H9 (cell line): ENCODE measurements around the gene TRIP10. TPM values are rescaled to one million over a fixed set of nuclear protein-coding genes. Genes with fewer than 3 reads are reported as not detected.
A peak's percentile ranks its signal among the peaks of the same experiment; 100 is the strongest.

Experiments used
- DNase-seq: peaks from one replicate; pipeline ENCODE4 v3.0.0-alpha.2; 2017
- H2AFZ ChIP-seq: one replicate; pipeline ENCODE4 v1.6.1; 2013; ENCODE audit warnings: mild to moderate bottlenecking, low read length, control low read depth, moderate library complexity
- H2AK5ac ChIP-seq: 2 replicates; pipeline ENCODE4 v1.6.1; 2013; ENCODE audit warnings: low read length, control low read depth, mixed read lengths; ENCODE audit not compliant: insufficient read length
- H2BK120ac ChIP-seq: one replicate; pipeline ENCODE4 v1.6.1; 2013; ENCODE audit warnings: low read depth, mild to moderate bottlenecking, low read length, control low read depth, inconsistent platforms; ENCODE audit not compliant: poor library complexity, severe bottlenecking
- H2BK12ac ChIP-seq: 2 replicates; pipeline ENCODE4 v1.6.1; 2013; ENCODE audit warnings: low read length, control low read depth, mixed read lengths, low read depth; ENCODE audit not compliant: insufficient read length
- H2BK15ac ChIP-seq: 2 replicates; pipeline ENCODE4 v1.6.1; 2013; ENCODE audit warnings: low read depth, low read length, control low read depth
- H2BK20ac ChIP-seq: one replicate; pipeline ENCODE4 v1.6.1; 2013; ENCODE audit warnings: low read depth, mild to moderate bottlenecking, low read length, control low read depth, inconsistent platforms; ENCODE audit not compliant: poor library complexity, severe bottlenecking
- H2BK5ac ChIP-seq: 2 replicates; pipeline ENCODE4 v1.6.1; 2013; ENCODE audit warnings: low read length, control low read depth, mixed read lengths; ENCODE audit not compliant: insufficient read length
- H3K14ac ChIP-seq: 2 replicates; pipeline ENCODE4 v1.6.1; 2013; ENCODE audit warnings: low read length, control low read depth; ENCODE audit not compliant: insufficient read depth
- H3K18ac ChIP-seq: 2 replicates; pipeline ENCODE4 v1.6.1; 2013; ENCODE audit warnings: low read depth, mild to moderate bottlenecking, mixed read lengths, low read length, control low read depth; ENCODE audit not compliant: insufficient read length
- H3K23ac ChIP-seq: 2 replicates; pipeline ENCODE4 v1.6.1; 2013; ENCODE audit warnings: low read length, control low read depth, mixed read lengths, low read depth; ENCODE audit not compliant: insufficient read length
- H3K23me2 ChIP-seq: 2 replicates; pipeline ENCODE4 v1.6.1; 2013; ENCODE audit warnings: low read depth, mild to moderate bottlenecking, mixed read lengths, low read length, control low read depth; ENCODE audit not compliant: insufficient read length, poor library complexity, severe bottlenecking
- H3K27ac ChIP-seq: 2 replicates; pipeline ENCODE4 v1.5.1; 2013; ENCODE audit warnings: low read length, control low read depth, mixed read lengths, low read depth; ENCODE audit not compliant: insufficient read length
- H3K27me3 ChIP-seq: 2 replicates; pipeline ENCODE4 v1.6.1; 2013; ENCODE audit warnings: low read length, control low read depth, inconsistent platforms; ENCODE audit not compliant: insufficient read depth
- H3K4ac ChIP-seq: 2 replicates; pipeline ENCODE4 v1.6.1; 2013; ENCODE audit warnings: low read depth, mild to moderate bottlenecking, control low read depth, inconsistent platforms, low read length, moderate library complexity
- H3K4me1 ChIP-seq: 2 replicates; pipeline ENCODE4 v1.6.1; 2013; ENCODE audit warnings: low read length, control low read depth, inconsistent platforms; ENCODE audit not compliant: insufficient read depth
- H3K4me2 ChIP-seq: 2 replicates; pipeline ENCODE4 v1.6.1; 2013; ENCODE audit warnings: low read length, control low read depth, mixed read lengths; ENCODE audit not compliant: insufficient read length, insufficient read depth
- H3K56ac ChIP-seq: 2 replicates; pipeline ENCODE4 v1.6.1; 2013; ENCODE audit warnings: low read depth, mild to moderate bottlenecking, mixed read lengths, low read length, control low read depth; ENCODE audit not compliant: insufficient read length
- H3K79me1 ChIP-seq: 2 replicates; pipeline ENCODE4 v1.6.1; 2013; ENCODE audit warnings: low read depth, mild to moderate bottlenecking, moderate library complexity, low read length, control low read depth, inconsistent platforms; ENCODE audit not compliant: insufficient read depth, poor library complexity, severe bottlenecking
- H3K79me2 ChIP-seq: 2 replicates; pipeline ENCODE4 v1.6.1; 2013; ENCODE audit warnings: low read length, control low read depth, inconsistent platforms; ENCODE audit not compliant: insufficient read depth
- H3K9ac ChIP-seq: 2 replicates; pipeline ENCODE4 v1.6.1; 2013; ENCODE audit warnings: low read length, control low read depth, mixed read lengths; ENCODE audit not compliant: insufficient read length; ENCODE audit errors: extremely low read depth
- H3K9me3 ChIP-seq: one replicate; pipeline ENCODE4 v1.6.1; 2013; ENCODE audit warnings: low read depth, low read length, inconsistent platforms; ENCODE audit not compliant: control insufficient read depth
- H3T11ph ChIP-seq: one replicate; pipeline ENCODE4 v1.6.1; 2013; ENCODE audit warnings: mild to moderate bottlenecking, low read length, control low read depth, inconsistent platforms
- H4K20me1 ChIP-seq: one replicate; pipeline ENCODE4 v1.6.1; 2013; ENCODE audit not compliant: control insufficient read depth, insufficient read length, insufficient read depth
- H4K5ac ChIP-seq: 2 replicates; pipeline ENCODE4 v1.6.1; 2013; ENCODE audit warnings: low read depth, mild to moderate bottlenecking, mixed read lengths, low read length, control low read depth; ENCODE audit not compliant: insufficient read length
- H4K8ac ChIP-seq: replicated peaks from 2 replicates; pipeline ENCODE4 v1.6.1; 2013; ENCODE audit warnings: low read length, control low read depth, mixed read lengths, low read depth; ENCODE audit not compliant: insufficient read length
- H4K91ac ChIP-seq: 2 replicates; pipeline ENCODE4 v1.6.1; 2013; ENCODE audit warnings: low read depth, mild to moderate bottlenecking, moderate library complexity, mixed read lengths, low read length, control low read depth; ENCODE audit not compliant: insufficient read length
- H3K27ac Mint-ChIP-seq, 3 experiments: 2 replicates in 2 of 3; 3 replicates in 1 of 3; pipeline ENCODE4 v1.8.0; 2020 to 2021; ENCODE audit warnings: mixed read lengths in 3 of 3, mild to moderate bottlenecking in 1 of 3, moderate library complexity in 1 of 3
- H3K27me3 Mint-ChIP-seq: 2 replicates; pipeline ENCODE4 v1.8.0; 2021; ENCODE audit warnings: low read depth, mild to moderate bottlenecking, moderate library complexity, mixed read lengths
- H3K36me3 Mint-ChIP-seq, 3 experiments: 2 replicates in 2 of 3; 3 replicates in 1 of 3; pipeline ENCODE4 v1.8.0; 2020 to 2021; ENCODE audit warnings: low read depth in 3 of 3, mixed read lengths in 3 of 3; ENCODE audit not compliant: insufficient read depth in 1 of 3
- H3K4me1 Mint-ChIP-seq, 2 experiments: 2 replicates each; pipeline ENCODE4 v1.8.0; 2020; ENCODE audit warnings: mixed read lengths in 2 of 2
- H3K4me3 Mint-ChIP-seq, 2 experiments: 2 replicates in 1 of 2; 3 replicates in 1 of 2; pipeline ENCODE4 v1.8.0; 2020 to 2021; ENCODE audit warnings: mild to moderate bottlenecking in 2 of 2, mixed read lengths in 2 of 2, moderate library complexity in 1 of 2
- H3K9me3 Mint-ChIP-seq, 2 experiments: 2 replicates in 1 of 2; 3 replicates in 1 of 2; pipeline ENCODE4 v1.8.0; 2020; ENCODE audit warnings: mild to moderate bottlenecking in 2 of 2, mixed read lengths in 2 of 2, moderate library complexity in 1 of 2
- CTCF ChIP-seq: fragments of 200-600 bp; sonication (generic); conservative IDR thresholded peaks from 3 replicates; pipeline ENCODE4 v1.8.0; 2021; ENCODE audit warnings: antibody characterized with exemption, mild to moderate bottlenecking
- WGBS: extraction: QIAGEN DNeasy Blood & Tissue Kit; methylation state at CpG from one replicate; pipeline ENCODE4 v1.1.7; 2013; ENCODE audit warnings: missing lambda C conversion rate, low lambda C conversion rate, mixed read lengths; ENCODE audit not compliant: insufficient read length; ENCODE audit errors: extremely low coverage; 5-methylcytosine and 5-hydroxymethylcytosine counted together
- total RNA-seq: library from RNA; stranded (reverse); gene quantifications from 2 replicates; pipeline ENCODE4 v1.2.1, GENCODE V29; 2021

Gene TRIP10
- total RNA-seq, 1 experiment from 2014 or later, result 56.4 TPM

- H2AK5ac ChIP-seq, result no peak overlapping the region
- peaks cover 53% of the 10 kb centered on the region for H3K27me3 Mint-ChIP-seq
- H4K5ac ChIP-seq, result no peak overlapping the region
- H3T11ph ChIP-seq, result no peak overlapping the region
- TF ChIP-seq CTCF, result no peak
- peak overlapping the region; percentile 55 to 81 for H3K4me3 Mint-ChIP-seq
- no peak overlapping the region for H4K91ac ChIP-seq
- no peaks in the 10 kb centered on the region for H3K23me2 ChIP-seq
- H3K9me3 ChIP-seq, result no peaks in the 10 kb centered on the region
- no peak overlapping the region for H3K4ac ChIP-seq
- H2BK20ac ChIP-seq, result no peak overlapping the region
- H3K27ac ChIP-seq, result no peak overlapping the region
- H4K8ac ChIP-seq, result no peak overlapping the region
- peaks cover 3 to 8% of the 10 kb centered on the region in 2 experiments for H3K9me3 Mint-ChIP-seq
- no peak overlapping the region for H2BK120ac ChIP-seq
- no peaks in the 10 kb centered on the region for H4K20me1 ChIP-seq
- no peaks in the 10 kb centered on the region; a peak in 1 of 7 replicates for H3K36me3 Mint-ChIP-seq
- H3K18ac ChIP-seq, result no peak overlapping the region
- DNase-seq, result no peak
- peaks cover 14 to 29% of the 10 kb centered on the region in 2 experiments for H3K4me1 Mint-ChIP-seq
- no peak overlapping the region for H3K56ac ChIP-seq
- no peak overlapping the region for H3K23ac ChIP-seq
- H2BK15ac ChIP-seq, result no peak overlapping the region
- H3K79me2 ChIP-seq, result no peaks in the 10 kb centered on the region
- no peaks in the 10 kb centered on the region for H3K79me1 ChIP-seq
- no peak overlapping the region for H2BK12ac ChIP-seq
- H3K27ac Mint-ChIP-seq, result no peak overlapping the region
- no peak overlapping the region for H3K14ac ChIP-seq
- no peak overlapping the region for H2BK5ac ChIP-seq
- WGBS, result no CpG with 5 or more reads among the region's 9 CpGs
- no peak overlapping the region for H2AFZ ChIP-seq
- no peaks in the 10 kb centered on the region for H3K4me1 ChIP-seq
- no peak overlapping the region for H3K9ac ChIP-seq
- no peaks in the 10 kb centered on the region; the same call in 1 of the 2 replicates for H3K27me3 ChIP-seq
- H3K4me2 ChIP-seq, result peak overlapping the region; percentile 18
Measured at GRCh38 chr19:6711078-6711361, 28.5 kb upstream of the TRIP10 start.
